ENCODE data around the gene STK38. TPM values are rescaled to one million over a fixed set of nuclear protein-coding genes. Genes with fewer than 3 reads are reported as not detected.
"Not testable (repeated sequence)": the region's sequence is repeated elsewhere in the genome, so short reads cannot be mapped to it uniquely, and the experiment has no call there.

STK38 gene
- total RNA-seq, 2 donors from 2014 or later = 55.9 to 83.4 TPM

DNA sequence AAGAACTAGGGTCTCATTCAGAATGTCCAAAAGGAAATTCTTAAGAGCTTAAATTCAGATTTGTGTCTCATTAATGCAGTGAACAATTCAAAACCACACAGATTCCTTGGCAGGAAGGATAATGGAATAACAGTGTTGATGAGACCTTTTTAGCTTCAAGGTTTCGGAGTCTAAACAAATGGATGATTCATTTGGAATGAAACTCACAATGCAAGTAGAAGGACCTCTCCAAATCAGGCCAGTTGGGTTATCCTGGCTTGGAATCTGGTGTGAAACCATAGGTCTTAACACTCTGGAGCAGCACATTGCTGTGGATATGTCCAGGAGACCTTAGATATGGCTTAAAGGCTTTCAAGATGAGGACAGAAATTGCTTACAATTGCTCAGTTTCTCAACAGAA is 59.6 kb downstream of the STK38 start:
- no peaks in the 10 kb centered on the region for H3K36me3 ChIP-seq
- no peaks in the 10 kb centered on the region for H3K9me3 ChIP-seq
- peaks cover 3% of the 10 kb centered on the region for H3K4me1 ChIP-seq
- no peak overlapping the region for H3K27ac ChIP-seq
- intact Hi-C loops (cut with DNase I) = no loop called here
- no peak overlapping the region for H3K9ac ChIP-seq (ENCODE audit: low read depth in 2 of 2, low read length in 2 of 2)
- H3K4me3 ChIP-seq = no peak overlapping the region
- no peaks in the 10 kb centered on the region for H3K27me3 ChIP-seq
- DNase-seq = no peak
- no peak for TF ChIP-seq CTCF (IDR thresholded peaks at IDR 0.05)

- intact Hi-C loops (cut with DNase I) = no loop called here
- no peak for DNase-seq
- no peak overlapping the region for H3K9ac ChIP-seq (ENCODE audit: low read depth in 2 of 2, low read length in 2 of 2)
- H3K4me1 ChIP-seq = peaks cover 3% of the 10 kb centered on the region
- H3K27ac ChIP-seq = no peak overlapping the region
- no peak overlapping the region for H3K4me3 ChIP-seq
- H3K27me3 ChIP-seq = no peaks in the 10 kb centered on the region
- H3K36me3 ChIP-seq = peaks cover 8% of the 10 kb centered on the region
- TF ChIP-seq CTCF (IDR thresholded peaks at IDR 0.05) = no peak
- H3K9me3 ChIP-seq = no peaks in the 10 kb centered on the region
Observed at GRCh38 chr6:36484736-36485135, 62.5 kb downstream of the STK38 start.

- H3K9me3 ChIP-seq; H3K4me1 ChIP-seq; H3K27me3 ChIP-seq; H3K9ac ChIP-seq (ENCODE audit: low read depth in 2 of 2, low read length in 2 of 2); DNase-seq; H3K36me3 ChIP-seq; H3K27ac ChIP-seq; intact Hi-C loops (cut with DNase I); H3K4me3 ChIP-seq: not testable (repeated sequence)
Observed at GRCh38 chr6:36483326-36483725, 64.0 kb downstream of the STK38 start.

GRCh38 chr6:36479256-36479655 is 68.0 kb downstream of the STK38 start:
- no peak overlapping the region for H3K4me3 ChIP-seq
- TF ChIP-seq CTCF (IDR thresholded peaks at IDR 0.05) = no peak
- peaks cover 1% of the 10 kb centered on the region for H3K4me1 ChIP-seq
- no peak overlapping the region for H3K9ac ChIP-seq (ENCODE audit: low read depth in 2 of 2, low read length in 2 of 2)
- no peak for DNase-seq
- intact Hi-C loops (cut with DNase I) = no loop called here
- H3K27me3 ChIP-seq = no peaks in the 10 kb centered on the region
- H3K36me3 ChIP-seq = peaks cover 8% of the 10 kb centered on the region
- H3K27ac ChIP-seq = no peak overlapping the region
- no peaks in the 10 kb centered on the region for H3K9me3 ChIP-seq

GRCh38 chr6:36478051-36478526 is 69.2 kb downstream of the STK38 start:
- Histone ChIP-seq H3K9me3 (no peaks in the 10 kb centered on the region), H3K27me3 (no peaks in the 10 kb centered on the region), H3K36me3 (peaks cover 8% of the 10 kb centered on the region), H3K9ac (ENCODE audit: low read depth in 2 of 2, low read length in 2 of 2) (no peak overlapping the region), H3K4me3 (no peak overlapping the region), H3K27ac (no peak overlapping the region), H3K4me1 (no peaks in the 10 kb centered on the region)
- intact Hi-C loops (cut with DNase I) = no loop called here
- TF ChIP-seq CTCF (IDR thresholded peaks at IDR 0.05) = no peak
- DNase-seq = no peak

DNA sequence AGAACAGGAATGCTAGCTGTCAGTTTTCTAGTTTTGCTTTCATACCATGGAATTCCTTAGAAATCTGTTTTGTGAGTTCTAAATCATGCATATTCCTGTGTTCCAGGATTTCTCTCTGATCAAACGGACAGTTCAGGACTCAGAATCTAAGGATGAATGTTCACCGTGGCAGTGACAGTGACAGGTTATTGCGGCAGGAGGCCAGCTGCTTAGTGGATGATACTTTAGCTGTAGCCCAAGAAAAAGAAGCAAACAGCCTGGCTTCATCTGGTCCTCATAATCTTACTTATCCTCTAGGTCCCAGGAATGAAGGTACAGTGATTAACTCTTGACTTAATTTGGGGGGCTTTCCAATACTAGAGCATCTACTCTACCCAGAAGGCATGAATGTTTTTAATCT is 77.3 kb downstream of the STK38 start:
- Histone ChIP-seq H3K36me3 (no peaks in the 10 kb centered on the region), H3K27ac (no peak overlapping the region), H3K4me3 (no peak overlapping the region), H3K9me3 (no peaks in the 10 kb centered on the region), H3K27me3 (no peaks in the 10 kb centered on the region), H3K4me1 (no peaks in the 10 kb centered on the region), H3K9ac (ENCODE audit: low read depth in 2 of 2, low read length in 2 of 2) (no peak overlapping the region)
- no peak for DNase-seq
- intact Hi-C loops (cut with DNase I) = no loop called here
- no peak for TF ChIP-seq CTCF (IDR thresholded peaks at IDR 0.05)

All from colonic mucosa (tissue), 4 donors.